Neuron (in vitro differentiated cells): ENCODE measurements around the gene MRPL39.

Experiments used
- H2AFZ ChIP-seq: one replicate; pipeline ENCODE4 v1.6.1; 2013; ENCODE audit warnings: low read depth, mild to moderate bottlenecking, inconsistent platforms, low read length, moderate library complexity
- H3K27me3 ChIP-seq: one replicate; pipeline ENCODE4 v1.6.1; 2013; ENCODE audit warnings: low read length; ENCODE audit not compliant: insufficient read depth
- H3K36me3 ChIP-seq: one replicate; pipeline ENCODE4 v1.6.1; 2013; ENCODE audit warnings: low read length; ENCODE audit not compliant: insufficient read depth
- H3K4me1 ChIP-seq: one replicate; pipeline ENCODE4 v1.6.1; 2013; ENCODE audit warnings: low read length; ENCODE audit not compliant: insufficient read depth
- H3K4me3 ChIP-seq: 2 replicates; pipeline ENCODE4 v1.5.1; 2013; ENCODE audit warnings: mild to moderate bottlenecking, low read length, moderate library complexity
- H3K9me3 ChIP-seq: one replicate; pipeline ENCODE4 v1.6.1; 2013; ENCODE audit warnings: low read length

Gene MRPL39

GRCh38 chr21:25607151-25608043, at the start of gene MRPL39:
Gene MRPL39 (minus strand): TSS chr21:25607481. CDS start chr21:25607475, 6 bp downstream.
- Histone ChIP-seq H2AFZ (peak within 1 kb of the TSS; percentile 95), H3K36me3 (peaks cover 38% of the 10 kb centered on the region), H3K27me3 (no peaks in the 10 kb centered on the region), H3K4me1 (peaks cover 11% of the 10 kb centered on the region), H3K4me3 (peak within 1 kb of the TSS; percentile 71), H3K9me3 (no peaks in the 10 kb centered on the region)

DNA sequence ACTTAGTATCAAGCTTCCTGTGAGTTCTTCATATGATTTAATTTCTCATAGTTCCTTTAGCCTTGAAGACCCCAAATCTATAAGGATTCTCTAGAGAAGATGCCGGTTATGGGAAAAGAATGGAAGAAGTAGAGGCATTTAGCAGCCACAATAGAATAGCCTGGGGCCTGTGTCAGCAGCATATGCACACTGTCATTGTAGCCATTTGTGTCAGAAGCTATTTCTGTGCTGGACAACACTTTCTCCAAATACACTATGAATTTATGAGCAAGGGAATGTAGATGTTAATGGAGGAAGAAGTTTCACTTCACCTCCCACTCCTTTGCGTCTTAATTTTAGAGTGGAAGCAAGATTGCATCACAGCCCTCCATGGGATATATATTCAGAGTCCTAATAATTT, 49.1 kb upstream of the MRPL39 start:
- H3K4me1 ChIP-seq = peaks cover 22% of the 10 kb centered on the region
- no peak overlapping the region for H2AFZ ChIP-seq
- no peaks in the 10 kb centered on the region for H3K27me3 ChIP-seq
- H3K9me3 ChIP-seq = peaks cover 12% of the 10 kb centered on the region
- H3K4me3 ChIP-seq = no peak overlapping the region
- peaks cover 5% of the 10 kb centered on the region for H3K36me3 ChIP-seq

GRCh38 chr21:25649146-25649545, 41.9 kb upstream of the MRPL39 start:
- H3K9me3 ChIP-seq = peaks cover 9% of the 10 kb centered on the region
- no peak overlapping the region for H2AFZ ChIP-seq
- no peak overlapping the region for H3K4me3 ChIP-seq
- no peaks in the 10 kb centered on the region for H3K27me3 ChIP-seq
- H3K4me1 ChIP-seq = peaks cover 11% of the 10 kb centered on the region
- H3K36me3 ChIP-seq = peaks cover 10% of the 10 kb centered on the region

DNA sequence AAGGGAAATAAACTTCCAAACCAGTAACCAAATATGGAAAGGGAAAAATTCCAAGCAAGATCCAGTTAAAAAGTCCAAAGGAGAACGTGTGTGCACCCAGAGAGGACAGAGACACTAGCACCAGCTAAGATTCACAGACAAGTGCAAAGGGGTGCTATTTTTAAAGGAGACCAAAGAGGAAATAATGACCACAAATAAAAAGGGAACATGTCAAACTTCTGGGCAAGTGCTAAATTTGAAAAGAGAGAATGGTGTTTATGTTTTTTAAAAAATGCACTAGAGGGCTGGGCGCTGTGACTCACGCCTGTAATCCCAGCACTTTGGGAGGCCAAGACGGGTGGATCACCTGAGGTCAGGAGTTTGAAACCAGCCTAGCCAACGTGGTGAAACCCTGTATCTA, 40.4 kb upstream of the MRPL39 start:
- no peaks in the 10 kb centered on the region for H3K27me3 ChIP-seq
- no peak overlapping the region for H3K4me3 ChIP-seq
- peaks cover 2% of the 10 kb centered on the region for H3K9me3 ChIP-seq
- no peak overlapping the region for H2AFZ ChIP-seq
- H3K4me1 ChIP-seq = peaks cover 11% of the 10 kb centered on the region
- peaks cover 13% of the 10 kb centered on the region for H3K36me3 ChIP-seq

DNA sequence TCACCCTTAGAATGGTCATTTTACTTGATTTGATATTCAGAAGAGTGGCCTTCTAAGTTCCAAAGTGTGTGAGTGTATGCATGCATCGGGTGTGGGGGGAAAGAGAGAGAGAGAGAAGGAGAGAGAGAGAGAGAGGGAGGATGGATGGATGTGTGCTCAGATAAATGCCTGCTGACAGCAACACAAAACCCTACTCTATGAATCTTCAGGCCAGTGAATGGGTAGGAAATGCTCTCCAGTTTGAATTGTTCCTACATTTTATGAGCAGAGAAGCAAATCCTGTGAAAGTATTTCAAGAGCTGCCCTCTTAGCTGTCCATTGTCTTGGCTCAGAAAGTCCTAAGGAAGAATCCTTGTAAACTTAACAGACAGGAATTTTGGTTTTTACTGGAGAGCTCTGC, 39.2 kb upstream of the MRPL39 start:
- Histone ChIP-seq H3K9me3 (peaks cover 2% of the 10 kb centered on the region), H3K27me3 (no peaks in the 10 kb centered on the region), H2AFZ (no peak overlapping the region), H3K4me3 (no peak overlapping the region), H3K36me3 (peaks cover 15% of the 10 kb centered on the region), H3K4me1 (peaks cover 17% of the 10 kb centered on the region)

GRCh38 chr21:25643486-25643885, 36.2 kb upstream of the MRPL39 start:
- H3K4me3 ChIP-seq = no peak overlapping the region
- H3K4me1 ChIP-seq = peaks cover 30% of the 10 kb centered on the region
- no peaks in the 10 kb centered on the region for H3K27me3 ChIP-seq
- no peak overlapping the region for H2AFZ ChIP-seq
- peaks cover 15% of the 10 kb centered on the region for H3K36me3 ChIP-seq
- no peaks in the 10 kb centered on the region for H3K9me3 ChIP-seq

DNA sequence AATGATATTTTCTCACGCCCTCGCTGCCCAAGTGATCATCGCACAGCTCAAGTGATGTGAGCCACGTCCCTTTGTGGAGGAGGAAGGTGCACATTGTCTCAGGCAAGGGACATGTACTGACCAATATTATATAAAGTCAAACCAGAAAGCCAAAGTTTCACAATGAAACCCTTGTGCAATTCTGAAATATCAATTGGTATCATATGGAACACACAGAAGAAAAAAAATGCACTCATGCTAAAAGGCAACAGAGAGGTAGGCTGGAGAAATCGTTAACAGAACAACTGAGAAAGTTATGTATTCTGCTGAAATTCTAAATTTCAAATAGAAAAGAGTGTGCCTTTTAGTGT, 33.6 kb upstream of the MRPL39 start:
- Histone ChIP-seq H3K36me3 (peaks cover 15% of the 10 kb centered on the region), H3K27me3 (no peaks in the 10 kb centered on the region), H3K4me1 (peaks cover 28% of the 10 kb centered on the region), H2AFZ (peak overlapping the region; percentile 48), H3K9me3 (no peaks in the 10 kb centered on the region), H3K4me3 (peak overlapping the region; percentile 92)

GRCh38 chr21:25640202-25640942, 33.1 kb upstream of the MRPL39 start:
- Histone ChIP-seq H3K27me3 (no peaks in the 10 kb centered on the region), H3K4me1 (peaks cover 28% of the 10 kb centered on the region), H2AFZ (peak overlapping the region; percentile 48), H3K9me3 (no peaks in the 10 kb centered on the region), H3K36me3 (peaks cover 15% of the 10 kb centered on the region), H3K4me3 (peak overlapping the region; percentile 92)

GRCh38 chr21:25639551-25640201, 32.4 kb upstream of the MRPL39 start:
- H3K4me1 ChIP-seq = peaks cover 28% of the 10 kb centered on the region
- H2AFZ ChIP-seq = peak overlapping the region; percentile 48
- peaks cover 15% of the 10 kb centered on the region for H3K36me3 ChIP-seq
- no peaks in the 10 kb centered on the region for H3K27me3 ChIP-seq
- H3K4me3 ChIP-seq = peak overlapping the region; percentile 92
- no peaks in the 10 kb centered on the region for H3K9me3 ChIP-seq

- Histone ChIP-seq H3K36me3 (peaks cover 11% of the 10 kb centered on the region), H3K27me3 (no peaks in the 10 kb centered on the region), H3K4me3 (peak within 1 kb of the TSS; percentile 92), H2AFZ (peak within 1 kb of the TSS; percentile 48), H3K9me3 (no peaks in the 10 kb centered on the region), H3K4me1 (peaks cover 28% of the 10 kb centered on the region)
These were observed 31.6 kb upstream of the MRPL39 start, which contains the start of gene JAM2 for GRCh38 chr21:25638660-25639550. Gene JAM2 (plus strand): TSS chr21:25639258. CDS start chr21:25639822, 564 bp downstream.

DNA sequence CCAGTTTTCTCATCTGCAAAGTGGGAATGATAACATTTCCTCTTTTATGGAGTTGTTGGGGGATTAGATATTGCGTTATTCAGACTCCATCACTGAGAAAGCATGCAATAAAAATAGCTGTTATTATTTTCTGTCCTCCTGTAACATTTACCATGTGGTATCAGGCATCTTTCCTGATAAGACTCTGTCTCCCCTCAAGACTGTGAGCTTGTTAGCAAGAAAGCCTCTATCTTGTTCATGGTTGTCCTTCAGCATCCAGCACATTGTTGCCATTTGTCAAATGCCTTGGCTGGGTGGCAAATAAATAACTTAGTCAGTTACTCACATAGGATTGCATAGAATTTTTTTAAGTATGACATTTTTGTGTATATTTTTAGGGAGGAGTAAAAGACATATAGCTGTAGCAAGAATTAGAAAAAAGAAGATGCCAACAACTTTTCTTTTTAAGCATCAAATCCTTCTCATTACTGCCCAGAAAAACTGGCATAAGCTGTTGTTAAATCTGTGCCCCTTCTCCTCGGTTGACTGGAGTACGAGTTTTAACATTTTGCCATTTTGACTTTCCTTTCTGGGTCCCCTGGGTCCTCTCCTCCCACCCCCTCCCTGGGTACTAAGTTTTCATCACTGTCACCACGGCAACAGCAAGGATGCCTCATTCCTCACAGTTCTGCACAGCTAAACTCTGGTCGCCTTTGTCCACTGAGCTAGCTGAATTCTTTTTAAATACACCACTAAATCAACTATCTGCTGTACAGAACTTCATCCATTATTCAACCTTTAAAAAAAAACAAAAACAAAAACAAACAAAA, 30.8 kb upstream of the MRPL39 start:
- Histone ChIP-seq H3K9me3 (no peaks in the 10 kb centered on the region), H3K4me3 (peak overlapping the region; percentile 92), H3K27me3 (no peaks in the 10 kb centered on the region), H3K36me3 (peaks cover 6% of the 10 kb centered on the region), H3K4me1 (peaks cover 28% of the 10 kb centered on the region), H2AFZ (peak overlapping the region; percentile 48)

DNA sequence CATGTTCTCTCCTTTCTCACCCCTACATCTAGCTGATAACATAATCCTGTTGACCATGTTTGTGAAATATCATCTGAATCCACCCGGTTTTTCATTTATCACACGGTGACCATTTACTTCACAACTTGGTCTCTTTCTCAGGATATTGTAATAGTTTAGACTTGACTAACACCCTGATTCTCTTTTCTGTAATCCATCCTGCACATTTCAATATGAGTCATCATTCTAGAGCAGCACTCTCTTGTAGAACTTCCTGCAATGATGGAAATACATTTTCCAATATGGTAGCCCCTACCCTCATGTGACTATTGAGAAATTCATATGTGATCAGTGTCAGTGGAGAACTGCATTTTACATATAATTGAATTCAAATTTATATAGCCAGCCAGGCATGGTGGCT, 29.4 kb upstream of the MRPL39 start:
- no peaks in the 10 kb centered on the region for H3K9me3 ChIP-seq
- no peak overlapping the region for H3K4me3 ChIP-seq
- no peaks in the 10 kb centered on the region for H3K27me3 ChIP-seq
- H3K4me1 ChIP-seq = peaks cover 24% of the 10 kb centered on the region
- H3K36me3 ChIP-seq = no peaks in the 10 kb centered on the region
- H2AFZ ChIP-seq = no peak overlapping the region
